GM19023 (cell line): ENCODE results near the gene OR51F1.
"Not testable (repeated sequence)": the region's sequence is repeated elsewhere in the genome, so short reads cannot be mapped to it uniquely, and the experiment has no call there.

Experiments used
- ATAC-seq: cut with Tn5 transposase; IDR thresholded peaks from one replicate; pipeline ENCODE4 v1.9.1; 2021; ENCODE audit warnings: mild to moderate bottlenecking, moderate library complexity; ENCODE audit not compliant: unreplicated experiment

Gene OR51F1

GRCh38 chr11:4769838-4770237, at the start of gene OR51F1:
Gene OR51F1, minus strand, starts transcription at chr11:4769938. Its CDS starts 0 bp downstream, at chr11:4769938.
- ATAC-seq = no peak

- ATAC-seq = no peak
Observed at GRCh38 chr11:4809246-4809645, 39.5 kb upstream of the OR51F1 start.

GRCh38 chr11:4808476-4808875, 38.7 kb upstream of the OR51F1 start:
- ATAC-seq = no peak

- no peak for ATAC-seq
Observed at GRCh38 chr11:4804280-4804679, 34.5 kb upstream of the OR51F1 start, which contains the start of gene OR52R1. Gene OR52R1, minus strand, starts transcription at chr11:4804380. Its CDS starts 0 bp downstream, at chr11:4804380.

- ATAC-seq = not testable (repeated sequence)
Observed at GRCh38 chr11:4801316-4801715, 31.6 kb upstream of the OR51F1 start.

- no peak for ATAC-seq
Observed at GRCh38 chr11:4798427-4799183, 28.9 kb upstream of the OR51F1 start.

- no peak for ATAC-seq
Observed at GRCh38 chr11:4797206-4797605, 27.5 kb upstream of the OR51F1 start.

- no peak for ATAC-seq
Observed at GRCh38 chr11:4782454-4782853, 12.7 kb upstream of the OR51F1 start.

- no peak for ATAC-seq
Observed at GRCh38 chr11:4768094-4768493, 1.6 kb downstream of the OR51F1 start.

GRCh38 chr11:4766420-4767043, 3.2 kb downstream of the OR51F1 start:
- no peak for ATAC-seq

GRCh38 chr11:4763096-4763495, 6.6 kb downstream of the OR51F1 start:
- no peak for ATAC-seq

- ATAC-seq = no peak
Observed at GRCh38 chr11:4751201-4751600, 18.5 kb downstream of the OR51F1 start.

GRCh38 chr11:4748438-4748837, 21.3 kb downstream of the OR51F1 start:
- no peak for ATAC-seq

- no peak for ATAC-seq
Observed at GRCh38 chr11:4740735-4741134, 29.0 kb downstream of the OR51F1 start.

- no peak for ATAC-seq
Observed at GRCh38 chr11:4727171-4727570, 42.6 kb downstream of the OR51F1 start.

- not testable (repeated sequence) for ATAC-seq
Observed at GRCh38 chr11:4722616-4723534, 46.9 kb downstream of the OR51F1 start.
